Activated CD4-positive, alpha-beta T cell treated with anti-CD3 and anti-CD28 coated beads, Interleukin-2, Interleukin-4, amounts not matched to agents 100 ng/mL and 50 ng/mL, durations not matched to agents 16 hours and 8 hours (primary cell): ENCODE data around the gene SCYGR5.
"Not testable (repeated sequence)": the region's sequence is repeated elsewhere in the genome, so short reads cannot be mapped to it uniquely, and the experiment has no call there.

ENCODE experiments used
- DNase-seq: peaks from one replicate; pipeline ENCODE4 v3.0.0-alpha.2; 2020; ENCODE audit warnings: low spot score

SCYGR5 gene

GRCh38 chr2:227666631-227667170 is at the start of gene SCYGR5:
TSS of gene SCYGR5 (plus strand) at chr2:227666804. CDS start at chr2:227666804, 0 bp downstream.
- not testable (repeated sequence) for DNase-seq

GRCh38 chr2:227617316-227618230 is 49.0 kb upstream of the SCYGR5 start, which contains the start of gene SCYGR4:
TSS of gene SCYGR4 (plus strand) at chr2:227617498. CDS start at chr2:227617498, 0 bp downstream.
- no peak for DNase-seq

GRCh38 chr2:227623226-227623625 is 43.4 kb upstream of the SCYGR5 start:
- no peak for DNase-seq

- no peak for DNase-seq
These were observed 41.2 kb upstream of the SCYGR5 start for GRCh38 chr2:227625420-227625819.

- no peak for DNase-seq
These were observed 39.9 kb upstream of the SCYGR5 start for GRCh38 chr2:227626580-227627151.

- peak; percentile 65 for DNase-seq
These were observed 38.8 kb upstream of the SCYGR5 start for GRCh38 chr2:227627769-227628168.

- DNase-seq, result no peak
These were observed 37.2 kb upstream of the SCYGR5 start for GRCh38 chr2:227629435-227629834.

- DNase-seq, result no peak
These were observed 36.3 kb upstream of the SCYGR5 start for GRCh38 chr2:227630322-227630721.

- DNase-seq, result no peak
These were observed 33.8 kb upstream of the SCYGR5 start for GRCh38 chr2:227632827-227633226.

GRCh38 chr2:227634201-227634600 is 32.4 kb upstream of the SCYGR5 start:
- no peak for DNase-seq

- no peak for DNase-seq
These were observed 23.9 kb upstream of the SCYGR5 start for GRCh38 chr2:227642656-227643055.

GRCh38 chr2:227643990-227644551 is 22.5 kb upstream of the SCYGR5 start:
- no peak for DNase-seq

- DNase-seq, result no peak
These were observed 13.2 kb upstream of the SCYGR5 start for GRCh38 chr2:227653419-227653818.

GRCh38 chr2:227654426-227654825 is 12.2 kb upstream of the SCYGR5 start:
- no peak for DNase-seq

- DNase-seq, result peak; percentile 16
These were observed 11.2 kb upstream of the SCYGR5 start for GRCh38 chr2:227655454-227655853.

GRCh38 chr2:227657199-227657845 is 9.3 kb upstream of the SCYGR5 start:
- DNase-seq, result no peak

- DNase-seq, result no peak
These were observed 5.5 kb upstream of the SCYGR5 start for GRCh38 chr2:227661025-227661649.

GRCh38 chr2:227661827-227662226 is 4.8 kb upstream of the SCYGR5 start:
- DNase-seq, result no peak

GRCh38 chr2:227665189-227665940 is 1.2 kb upstream of the SCYGR5 start:
- no peak for DNase-seq

- no peak for DNase-seq
These were observed 4.7 kb downstream of the SCYGR5 start for GRCh38 chr2:227671170-227671905.
